Fibroblast of mammary gland (primary cell): ENCODE measurements around the gene RAN.
"Not testable (repeated sequence)": the region's sequence is repeated elsewhere in the genome, so short reads cannot be mapped to it uniquely, and the experiment has no call there.

ENCODE experiments used
- DNase-seq: peaks from one replicate; pipeline ENCODE4 v3.0.0-alpha.2; 2010; ENCODE audit warnings: low read depth
- H3K4me3 ChIP-seq: 2 replicates; pipeline ENCODE4 v1.5.1; 2011; ENCODE audit warnings: low read depth, mild to moderate bottlenecking, low read length, moderate library complexity; ENCODE audit not compliant: control insufficient read depth
- CTCF ChIP-seq: conservative IDR thresholded peaks from 2 replicates; pipeline ENCODE4 v1.5.1; 2011; ENCODE audit warnings: low read depth, low read length, inconsistent platforms; ENCODE audit not compliant: control insufficient read depth, insufficient read depth

RAN gene

GRCh38 chr12:130881548-130881947, 9.7 kb downstream of the RAN start:
- H3K4me3 ChIP-seq, result no peak overlapping the region
- no peak for DNase-seq
- TF ChIP-seq CTCF, result no peak

- DNase-seq, result not testable (repeated sequence)
Observed at GRCh38 chr12:130887190-130887589, 15.3 kb downstream of the RAN start.

GRCh38 chr12:130904064-130904463, 32.2 kb downstream of the RAN start:
- no peak for DNase-seq
- no peak for TF ChIP-seq CTCF
- H3K4me3 ChIP-seq, result no peak overlapping the region

More at GRCh38 chr12:130887190-130887589, 15.3 kb downstream of the RAN start:
- H3K4me3 ChIP-seq, result not testable (repeated sequence)

DNA sequence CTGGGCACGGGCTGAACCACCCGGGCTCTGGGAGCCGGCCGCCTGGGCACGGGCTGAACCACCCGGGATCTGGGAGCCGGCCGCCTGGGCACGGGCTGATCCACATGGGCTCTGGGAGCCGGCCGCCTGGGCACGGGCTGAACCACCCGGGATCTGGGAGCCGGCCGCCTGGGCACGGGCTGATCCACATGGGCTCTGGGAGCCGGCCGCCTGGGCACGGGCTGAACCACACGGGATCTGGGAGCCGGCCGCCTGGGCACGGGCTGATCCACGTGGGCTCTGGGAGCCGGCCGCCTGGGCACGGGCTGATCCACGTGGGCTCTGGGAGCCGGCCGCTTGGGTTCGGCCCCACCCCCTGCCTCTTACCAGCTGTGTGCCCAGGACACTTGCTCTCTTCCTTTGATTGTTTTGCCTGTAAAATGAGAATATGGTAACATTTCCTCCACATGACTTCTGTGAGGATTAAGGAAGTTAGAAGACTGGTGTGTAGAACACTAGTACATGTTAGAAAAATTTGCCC, 33.1 kb downstream of the RAN start:
- DNase-seq, H3K4me3 ChIP-seq: not testable (repeated sequence)

DNA sequence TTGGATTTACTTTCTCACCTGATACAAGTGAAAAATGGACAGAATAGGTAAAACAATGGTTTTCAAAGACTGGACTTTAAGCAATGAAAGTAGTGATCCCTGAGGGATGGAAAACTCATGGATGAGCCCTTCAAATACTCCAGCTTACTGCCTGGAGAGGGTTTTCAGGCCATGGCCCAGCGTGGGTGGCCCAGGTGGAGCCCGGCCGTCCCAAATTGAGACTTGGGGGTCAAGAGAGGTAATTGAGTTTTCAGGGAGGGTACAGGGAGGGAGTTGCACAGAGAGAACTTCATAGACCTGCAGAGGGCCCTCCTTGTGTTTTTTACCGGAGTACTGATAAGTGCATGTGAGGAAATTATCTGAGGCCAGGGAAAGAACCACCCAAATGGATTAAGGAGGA, 37.2 kb downstream of the RAN start:
- H3K4me3 ChIP-seq, result no peak overlapping the region
- TF ChIP-seq CTCF, result no peak
- DNase-seq, result no peak

- no peak for TF ChIP-seq CTCF
- no peak overlapping the region for H3K4me3 ChIP-seq
- DNase-seq, result no peak
Observed at GRCh38 chr12:130911193-130911592, 39.3 kb downstream of the RAN start.

- DNase-seq, result no peak
- H3K4me3 ChIP-seq, result no peak overlapping the region
- TF ChIP-seq CTCF, result no peak
Observed at GRCh38 chr12:130911933-130912332, 40.1 kb downstream of the RAN start.

- peak; percentile 91 for TF ChIP-seq CTCF
- H3K4me3 ChIP-seq, result no peak overlapping the region
- DNase-seq, result peak; percentile 60
Observed at GRCh38 chr12:130916241-130916911, 44.5 kb downstream of the RAN start.
